COR-L47 (cell line): ENCODE measurements around the gene NKAIN2.
"Not testable (repeated sequence)": the region's sequence is repeated elsewhere in the genome, so short reads cannot be mapped to it uniquely, and the experiment has no call there.

Experiments used
- DNase-seq: peaks from one replicate; lab custom pipeline; 2025; lab: John Stamatoyannopoulos, UW

NKAIN2 gene

GRCh38 chr6:124496334-124496733 lies 692.7 kb downstream of the NKAIN2 start:
- no peak for DNase-seq

GRCh38 chr6:124512431-124512830 lies 708.8 kb downstream of the NKAIN2 start:
- no peak for DNase-seq

DNA sequence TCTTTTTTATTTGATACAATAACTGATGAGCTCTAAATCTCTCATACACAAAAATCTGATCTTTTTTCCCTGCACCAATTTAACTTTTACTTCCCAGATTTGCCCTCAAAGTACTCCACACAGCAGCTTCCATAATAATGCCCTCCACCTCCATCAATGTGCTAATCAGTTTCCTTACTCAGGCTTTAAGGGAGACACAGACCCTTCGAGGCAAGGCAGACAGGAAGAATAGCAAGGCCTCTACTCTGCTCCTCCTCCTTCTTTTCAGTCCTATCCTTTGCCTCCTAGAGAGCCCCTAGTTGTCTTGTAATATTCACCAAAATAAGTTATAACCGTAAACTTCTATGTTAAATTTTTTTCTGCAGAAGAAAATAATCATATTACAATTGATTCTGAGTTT lies 713.7 kb downstream of the NKAIN2 start:
- DNase-seq: no peak

- no peak for DNase-seq
Observed at GRCh38 chr6:124520514-124520913, 716.8 kb downstream of the NKAIN2 start.

- no peak for DNase-seq
Observed at GRCh38 chr6:124522335-124522734, 718.7 kb downstream of the NKAIN2 start.

DNA sequence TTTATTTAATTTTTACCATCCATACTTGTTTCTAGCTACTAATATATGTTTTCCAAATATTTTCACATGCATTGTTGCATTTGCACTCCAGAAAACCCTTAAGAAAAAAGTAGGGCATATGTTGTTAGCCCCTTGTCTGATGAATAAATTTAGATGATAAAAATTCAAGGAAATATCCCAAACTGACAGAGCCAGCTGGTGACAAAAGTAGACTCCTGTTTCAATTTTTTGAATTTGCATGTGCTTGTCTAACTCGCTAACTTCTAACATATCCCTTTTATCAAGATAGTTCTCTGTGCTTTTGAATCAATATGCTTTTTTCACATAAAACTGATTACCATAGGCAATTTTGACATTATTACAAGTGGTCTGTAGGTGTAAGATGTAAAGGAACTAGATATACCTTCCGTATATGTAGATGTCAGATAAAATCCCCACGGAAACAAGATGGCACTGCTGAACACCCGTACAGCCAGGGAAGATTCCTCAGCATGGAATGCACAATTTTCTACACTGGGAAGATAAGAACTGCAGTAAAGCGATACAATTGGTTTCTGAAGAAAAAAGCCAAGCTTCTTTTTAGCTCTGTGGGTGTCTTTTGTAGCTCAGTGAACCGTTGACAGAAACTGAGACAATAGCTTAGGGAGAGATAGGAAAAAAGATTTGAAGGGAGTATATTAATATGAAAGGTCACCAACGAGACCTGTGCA lies 721.0 kb downstream of the NKAIN2 start:
- no peak for DNase-seq

DNA sequence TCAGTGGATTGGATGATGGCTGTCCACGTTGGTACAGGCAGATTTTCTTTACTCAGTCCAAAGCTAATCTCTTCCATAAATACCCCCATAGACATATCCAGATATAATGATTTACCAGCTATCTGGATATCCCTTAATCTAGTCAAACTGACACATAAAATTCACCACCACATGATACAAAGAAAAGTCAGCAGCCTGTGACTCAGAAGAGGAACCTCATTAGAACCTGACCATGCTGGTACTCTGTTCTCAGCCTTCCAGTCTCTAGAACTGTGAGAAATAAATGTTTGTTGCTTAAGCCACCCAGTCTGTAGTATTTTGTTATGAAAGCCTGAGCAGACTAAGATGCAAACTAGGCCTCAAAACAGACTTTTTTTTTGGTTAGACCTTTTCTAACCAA lies 727.3 kb downstream of the NKAIN2 start:
- no peak for DNase-seq

DNA sequence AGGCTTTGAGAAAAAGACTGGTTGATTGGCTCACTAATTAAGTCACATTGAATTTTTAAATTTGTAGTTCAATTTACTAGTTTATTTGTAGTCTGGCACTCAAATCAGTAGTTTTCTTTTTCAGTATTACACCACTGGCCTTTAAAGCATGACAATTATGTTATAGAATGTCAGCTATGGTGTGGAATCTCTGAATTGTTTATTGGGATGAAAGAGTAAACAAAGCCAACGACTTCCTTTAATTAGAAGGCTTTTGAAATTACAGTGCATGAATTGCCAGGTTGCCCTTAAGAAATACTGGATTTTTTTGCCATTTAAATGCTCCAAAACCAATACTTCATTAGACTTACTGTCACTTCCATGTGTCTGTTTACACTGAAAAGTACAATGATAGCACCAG lies 731.6 kb downstream of the NKAIN2 start:
- no peak for DNase-seq

GRCh38 chr6:124535746-124536145 lies 732.1 kb downstream of the NKAIN2 start:
- no peak for DNase-seq

DNA sequence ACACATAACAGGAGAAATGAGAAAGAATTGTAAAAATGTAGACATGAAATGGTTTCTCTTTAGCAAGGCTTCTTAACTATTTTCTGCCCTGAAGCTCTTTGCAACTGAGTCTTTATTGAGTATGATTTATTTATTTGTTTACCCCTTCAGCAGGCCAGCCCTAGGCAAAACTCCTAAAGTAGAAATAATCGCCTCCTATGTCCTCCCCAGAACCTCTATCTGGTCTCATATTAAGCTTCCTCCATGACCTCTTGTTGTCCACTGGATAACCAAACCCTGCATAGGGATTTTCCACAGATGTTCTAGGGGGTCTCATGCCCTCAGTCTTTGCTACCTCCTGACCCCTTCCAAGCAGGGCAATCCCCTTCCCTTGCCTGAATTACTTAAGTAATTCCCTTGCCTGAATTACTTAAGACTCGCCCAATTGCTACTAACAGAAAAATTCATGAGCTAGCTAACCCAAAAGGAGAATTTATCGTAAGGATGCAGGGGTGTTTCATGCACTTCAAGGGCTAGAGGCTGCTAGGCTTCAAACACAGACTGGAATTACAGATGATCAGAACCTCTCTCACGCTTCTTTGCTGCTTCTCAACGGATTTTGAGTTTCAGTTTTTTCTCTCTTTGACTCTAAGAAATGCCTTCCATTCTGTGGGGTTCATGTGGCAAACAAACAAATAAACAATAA lies 732.6 kb downstream of the NKAIN2 start:
- no peak for DNase-seq

DNA sequence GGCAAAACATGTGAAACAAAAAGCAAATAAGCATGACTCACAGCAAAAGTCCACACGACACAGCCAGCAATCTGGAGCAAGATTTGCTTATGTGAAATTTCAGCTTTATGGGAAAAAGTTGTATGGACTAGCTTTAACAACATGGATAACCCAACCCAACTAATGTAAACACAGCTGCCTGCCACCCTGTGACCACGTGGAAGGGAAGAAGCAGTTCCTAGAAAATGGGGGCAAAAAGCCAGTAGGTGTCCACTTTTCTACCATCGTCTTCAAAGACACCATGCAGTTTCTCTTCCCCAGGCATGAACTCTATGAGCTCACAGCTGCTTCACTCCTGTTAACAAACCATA lies 733.2 kb downstream of the NKAIN2 start:
- no peak for DNase-seq

DNA sequence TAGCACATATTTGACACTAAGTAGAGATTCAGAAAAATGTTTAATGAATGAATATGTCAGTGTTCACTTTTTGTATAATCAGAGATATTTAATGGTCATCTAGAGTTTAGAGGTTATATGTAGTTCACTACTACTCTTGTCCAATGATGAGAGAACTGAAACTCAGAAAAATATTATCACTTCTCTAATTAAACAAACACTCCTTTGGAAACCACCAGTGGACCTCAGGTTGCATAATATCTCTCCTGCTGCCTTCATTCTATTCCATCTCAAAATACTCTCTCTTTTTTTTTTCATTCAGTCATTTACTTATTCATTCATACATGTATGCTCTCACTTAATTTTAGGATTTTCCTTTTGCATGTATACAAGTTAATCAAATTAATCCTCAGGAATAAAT lies 735.4 kb downstream of the NKAIN2 start:
- DNase-seq: no peak

GRCh38 chr6:124541573-124541972 lies 737.9 kb downstream of the NKAIN2 start:
- DNase-seq: no peak

- DNase-seq: no peak
Observed at GRCh38 chr6:124546601-124547000, 742.9 kb downstream of the NKAIN2 start.

DNA sequence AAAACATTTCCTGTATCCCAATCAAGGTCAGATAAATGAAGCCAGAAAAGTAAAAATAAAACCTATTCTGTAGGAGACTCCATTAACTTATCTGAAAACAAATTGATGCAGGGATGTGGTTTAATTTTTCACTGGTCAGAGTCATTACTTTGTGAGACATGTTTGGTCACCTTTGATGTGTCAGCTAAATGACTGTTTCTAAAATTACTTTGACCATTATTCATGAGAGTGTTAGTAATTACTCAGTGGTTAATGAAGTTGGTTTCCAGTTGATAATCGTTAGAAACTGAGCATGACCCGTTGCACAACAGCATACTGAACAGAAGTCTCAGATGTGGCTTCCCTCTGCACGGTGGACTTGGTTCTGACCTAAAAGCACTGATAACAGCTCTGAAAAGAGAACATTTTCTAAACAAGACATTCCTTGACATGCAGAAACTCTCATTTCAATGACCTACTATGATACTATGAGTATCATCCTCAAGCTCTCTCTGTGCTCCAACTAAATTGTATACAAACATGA lies 748.1 kb downstream of the NKAIN2 start:
- DNase-seq: no peak

- no peak for DNase-seq
Observed at GRCh38 chr6:124557873-124558272, 754.2 kb downstream of the NKAIN2 start.

GRCh38 chr6:124560078-124560477 lies 756.4 kb downstream of the NKAIN2 start:
- not testable (repeated sequence) for DNase-seq

GRCh38 chr6:124560873-124561567 lies 757.4 kb downstream of the NKAIN2 start:
- DNase-seq: no peak

- no peak for DNase-seq
Observed at GRCh38 chr6:124561635-124562130, 758.0 kb downstream of the NKAIN2 start.

DNA sequence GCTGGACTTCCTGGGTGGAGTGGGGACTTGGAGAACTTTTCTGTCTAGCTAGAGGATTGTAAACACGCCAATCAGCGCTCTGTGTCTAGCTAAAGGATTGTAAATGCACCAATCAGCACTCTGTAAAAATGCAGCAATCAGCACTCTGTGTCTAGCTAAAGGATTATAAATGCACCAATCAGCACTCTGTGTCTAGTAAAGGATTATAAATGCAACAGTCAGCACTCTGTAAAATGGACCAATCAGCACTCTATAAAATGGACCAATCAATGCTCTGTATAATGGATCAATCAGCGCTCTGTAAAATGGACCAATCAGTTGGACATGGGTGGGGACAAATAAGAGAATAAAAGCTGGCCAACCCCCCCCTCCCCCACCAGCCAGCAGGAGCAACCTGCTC lies 760.5 kb downstream of the NKAIN2 start:
- DNase-seq: not testable (repeated sequence)

GRCh38 chr6:124567401-124567800 lies 763.7 kb downstream of the NKAIN2 start:
- no peak for DNase-seq

GRCh38 chr6:124573953-124574352 lies 770.3 kb downstream of the NKAIN2 start:
- no peak for DNase-seq

DNA sequence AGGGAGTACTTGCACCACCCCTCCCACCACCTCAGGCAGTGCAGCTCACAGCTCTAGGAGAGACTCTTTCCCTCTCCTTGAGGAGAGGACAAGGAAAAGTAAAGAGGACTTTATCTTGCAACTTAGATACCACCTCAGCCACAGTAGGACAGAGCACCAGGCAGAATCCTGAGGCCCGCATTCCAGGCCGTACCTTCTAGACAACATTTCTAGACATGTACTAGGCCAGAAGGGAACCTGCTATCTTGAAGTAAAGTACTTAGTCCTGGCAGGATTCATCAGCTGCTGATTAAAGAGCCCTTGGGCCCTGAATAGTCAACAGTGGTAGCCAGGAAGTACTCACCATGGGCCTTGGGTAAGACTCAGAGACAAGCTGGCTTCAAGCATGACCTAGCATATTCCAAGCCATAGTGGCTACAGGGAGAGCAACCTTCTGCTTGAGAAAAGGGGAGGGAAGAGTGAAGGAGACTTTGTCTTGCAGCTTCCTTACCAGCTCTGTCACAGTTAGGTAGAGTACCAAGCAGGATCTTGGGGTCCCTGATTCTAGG lies 774.1 kb downstream of the NKAIN2 start:
- no peak for DNase-seq
